Measurements from ENCODE around the gene ZNRF3. TPM values are rescaled to one million over a fixed set of nuclear protein-coding genes. Genes with fewer than 3 reads are reported as not detected.
"Not testable (repeated sequence)": the region's sequence is repeated elsewhere in the genome, so short reads cannot be mapped to it uniquely, and the experiment has no call there.

The ZNRF3 gene
- polyA plus RNA-seq, 4 donors, result 25.9 to 31.7 (median 30.2) TPM

GRCh38 chr22:29028468-29028867 lies 145.1 kb downstream of the ZNRF3 start:
- no peak for DNase-seq (ENCODE audit: low read depth in 4 of 4, low spot score in 2 of 4)

- DNase-seq (ENCODE audit: low read depth in 4 of 4, low spot score in 2 of 4), result no peak
Measured at GRCh38 chr22:29029202-29030000, 146.0 kb downstream of the ZNRF3 start.

- DNase-seq (ENCODE audit: low read depth in 4 of 4, low spot score in 2 of 4), result no peak
Measured at GRCh38 chr22:29030016-29030617, 146.7 kb downstream of the ZNRF3 start.

DNA sequence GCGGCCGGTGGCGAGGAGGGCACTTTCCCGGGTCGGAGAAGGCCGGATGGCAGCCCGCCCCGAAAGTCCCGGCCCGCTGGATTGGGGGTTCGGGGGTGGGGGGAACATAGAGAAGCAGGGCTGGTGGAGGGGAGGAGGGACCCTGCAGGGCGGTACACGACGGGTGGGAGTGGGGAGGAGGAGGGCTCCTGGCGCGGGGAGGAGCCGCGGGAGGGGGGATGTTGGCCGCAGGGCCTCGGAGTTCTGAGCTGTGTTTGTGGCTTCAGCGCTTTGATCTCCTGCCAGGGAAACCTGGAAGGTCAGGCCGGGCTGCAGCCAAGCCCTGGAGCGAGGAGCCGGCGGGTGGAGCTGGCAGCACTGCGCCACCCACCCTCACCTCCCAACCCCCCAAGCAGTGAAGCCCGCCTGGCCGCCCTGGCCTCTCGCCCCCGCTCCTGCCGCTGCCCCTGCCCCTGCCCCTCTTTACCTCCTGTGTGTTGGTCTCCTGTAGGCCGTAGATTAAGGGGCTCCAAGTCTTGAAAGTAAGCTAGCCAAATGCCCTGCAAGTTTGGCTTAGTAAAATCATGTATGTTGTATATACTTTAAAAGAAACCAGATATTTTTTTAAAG lies 147.3 kb downstream of the ZNRF3 start:
- DNase-seq (ENCODE audit: low read depth in 4 of 4, low spot score in 2 of 4), result peak in 2 of 4 donors; percentile 76 to 86

DNA sequence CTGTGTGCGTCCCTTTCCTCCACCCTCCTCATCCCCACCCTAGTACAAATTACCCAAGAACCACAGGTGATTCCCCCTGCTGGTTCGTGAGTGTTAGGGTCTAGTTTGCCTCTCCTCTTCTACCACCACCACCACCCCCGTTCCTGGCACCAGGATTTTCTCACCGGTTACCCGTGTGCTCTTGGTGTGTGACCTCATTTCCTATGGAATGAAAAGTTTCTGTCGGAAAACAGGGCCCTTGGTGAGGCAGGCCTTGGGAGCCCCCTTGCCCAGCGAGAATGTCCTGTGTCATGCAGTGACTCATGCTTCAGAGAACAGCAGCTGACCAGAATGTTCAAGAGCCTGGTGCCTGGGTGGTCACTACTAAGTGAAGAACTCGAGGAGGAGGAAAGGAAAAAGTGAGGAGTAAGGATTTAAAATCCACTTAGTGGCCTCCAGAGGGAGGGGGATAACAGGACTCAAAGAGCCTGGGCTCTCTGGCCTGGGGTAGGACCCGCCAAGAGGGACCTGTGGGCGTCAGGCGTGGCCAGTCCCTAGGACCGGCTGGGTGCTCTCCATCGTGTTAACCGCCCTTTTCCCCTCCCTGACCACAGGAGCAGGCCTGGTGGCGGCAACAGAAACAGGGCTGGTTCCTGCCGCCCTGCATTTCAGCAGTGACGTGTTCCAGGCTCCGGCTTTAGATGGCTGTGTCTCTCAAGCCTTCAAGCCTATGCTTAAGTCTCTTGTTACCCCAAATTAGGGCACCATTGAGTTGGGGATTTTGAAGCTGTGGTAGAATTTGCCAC lies 148.0 kb downstream of the ZNRF3 start:
- DNase-seq (ENCODE audit: low read depth in 4 of 4, low spot score in 2 of 4), result peak in 1 of 4 donors; percentile 52

GRCh38 chr22:29032014-29032475 lies 148.7 kb downstream of the ZNRF3 start:
- no peak for DNase-seq (ENCODE audit: low read depth in 4 of 4, low spot score in 2 of 4)

- DNase-seq (ENCODE audit: low read depth in 4 of 4, low spot score in 2 of 4), result no peak
Measured at GRCh38 chr22:29032584-29032983, 149.2 kb downstream of the ZNRF3 start.

- no peak for DNase-seq (ENCODE audit: low read depth in 4 of 4, low spot score in 2 of 4)
Measured at GRCh38 chr22:29037340-29037932, 154.1 kb downstream of the ZNRF3 start.

GRCh38 chr22:29039148-29039547 lies 155.8 kb downstream of the ZNRF3 start:
- DNase-seq (ENCODE audit: low read depth in 4 of 4, low spot score in 2 of 4), result no peak

DNA sequence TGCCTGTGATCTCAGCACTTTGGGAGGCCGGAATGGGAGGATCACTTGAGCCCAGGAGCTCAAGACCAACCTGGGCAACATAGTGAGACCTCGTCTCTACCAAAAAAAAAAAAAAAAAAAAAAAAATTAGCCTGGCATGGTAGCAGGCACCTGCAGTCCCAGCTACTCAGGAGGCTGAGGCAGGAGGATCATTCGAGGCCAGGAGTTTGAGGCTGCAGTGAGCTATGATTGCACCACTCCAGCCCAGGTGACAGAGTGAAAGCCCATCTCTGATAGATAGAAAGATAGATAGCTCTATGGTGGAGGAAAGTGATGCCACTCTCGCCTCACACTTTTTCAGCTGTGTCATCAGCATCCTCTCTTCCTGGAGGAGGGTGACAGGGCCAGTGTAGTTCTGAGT lies 156.3 kb downstream of the ZNRF3 start:
- not testable (repeated sequence) for DNase-seq (ENCODE audit: low read depth in 4 of 4, low spot score in 2 of 4)

- DNase-seq (ENCODE audit: low read depth in 4 of 4, low spot score in 2 of 4), result peak in 1 of 4 donors; percentile 65
Measured at GRCh38 chr22:29040385-29041275, 157.3 kb downstream of the ZNRF3 start.

- no peak for DNase-seq (ENCODE audit: low read depth in 4 of 4, low spot score in 2 of 4)
Measured at GRCh38 chr22:29041408-29041807, 158.0 kb downstream of the ZNRF3 start.

GRCh38 chr22:29043906-29044575 lies 160.7 kb downstream of the ZNRF3 start:
- DNase-seq (ENCODE audit: low read depth in 4 of 4, low spot score in 2 of 4), result no peak

GRCh38 chr22:29044657-29045176 lies 161.3 kb downstream of the ZNRF3 start:
- no peak for DNase-seq (ENCODE audit: low read depth in 4 of 4, low spot score in 2 of 4)

DNA sequence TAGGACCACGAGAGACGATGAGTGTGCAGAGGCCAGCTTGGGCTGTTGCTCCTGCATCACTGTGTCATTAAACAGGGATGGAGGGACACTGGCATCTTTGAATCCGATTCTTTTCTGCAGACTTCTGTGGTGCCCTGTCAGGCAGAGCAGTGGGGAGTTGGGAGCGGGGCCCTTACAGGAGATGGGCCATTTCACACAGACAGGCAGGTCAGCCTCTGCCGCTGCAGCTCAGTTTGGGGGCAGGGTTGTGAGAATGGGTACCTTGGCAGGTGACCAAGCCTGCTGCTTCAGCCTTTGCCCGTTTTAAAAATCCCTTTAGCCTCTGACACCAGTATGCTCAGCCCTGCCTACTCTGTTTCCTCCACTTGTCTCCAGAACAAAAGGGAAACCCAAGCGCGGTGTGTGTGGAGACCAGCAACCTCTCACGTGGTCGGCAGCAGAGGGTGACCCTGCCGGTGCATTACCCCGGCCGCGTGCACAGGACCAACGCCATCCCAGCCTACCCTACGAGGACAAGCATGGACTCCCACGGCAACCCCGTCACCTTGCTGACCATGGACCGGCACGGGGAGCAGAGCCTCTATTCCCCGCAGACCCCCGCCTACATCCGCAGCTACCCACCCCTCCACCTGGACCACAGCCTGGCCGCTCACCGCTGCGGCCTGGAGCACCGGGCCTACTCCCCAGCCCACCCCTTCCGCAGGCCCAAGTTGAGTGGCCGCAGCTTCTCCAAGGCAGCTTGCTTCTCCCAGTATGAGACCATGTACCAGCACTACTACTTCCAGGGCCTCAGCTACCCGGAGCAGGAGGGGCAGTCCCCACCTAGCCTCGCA lies 165.7 kb downstream of the ZNRF3 start:
- no peak for DNase-seq (ENCODE audit: low read depth in 4 of 4, low spot score in 2 of 4)

DNA sequence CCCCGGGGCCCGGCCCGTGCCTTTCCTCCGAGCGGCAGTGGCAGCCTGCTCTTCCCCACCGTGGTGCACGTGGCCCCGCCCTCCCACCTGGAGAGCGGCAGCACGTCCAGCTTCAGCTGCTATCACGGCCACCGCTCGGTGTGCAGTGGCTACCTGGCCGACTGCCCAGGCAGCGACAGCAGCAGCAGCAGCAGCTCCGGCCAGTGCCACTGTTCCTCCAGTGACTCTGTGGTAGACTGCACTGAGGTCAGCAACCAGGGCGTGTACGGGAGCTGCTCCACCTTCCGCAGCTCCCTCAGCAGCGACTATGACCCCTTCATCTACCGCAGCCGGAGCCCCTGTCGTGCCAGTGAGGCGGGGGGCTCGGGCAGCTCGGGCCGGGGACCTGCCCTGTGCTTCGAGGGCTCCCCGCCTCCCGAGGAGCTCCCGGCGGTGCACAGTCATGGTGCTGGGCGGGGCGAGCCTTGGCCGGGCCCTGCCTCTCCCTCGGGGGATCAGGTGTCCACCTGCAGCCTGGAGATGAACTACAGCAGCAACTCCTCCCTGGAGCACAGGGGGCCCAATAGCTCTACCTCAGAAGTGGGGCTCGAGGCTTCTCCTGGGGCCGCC lies 166.4 kb downstream of the ZNRF3 start:
- DNase-seq (ENCODE audit: low read depth in 4 of 4, low spot score in 2 of 4), result no peak

- DNase-seq (ENCODE audit: low read depth in 4 of 4, low spot score in 2 of 4), result no peak
Measured at GRCh38 chr22:29050457-29050856, 167.1 kb downstream of the ZNRF3 start.
